Activated T-helper 2 cell treated with anti-CD3 and anti-CD28 coated beads, Interferon-gamma antibody, Interleukin-2, Interleukin-4, amounts not matched to agents 10 μg/mL and 5 μg/mL and 100 μg/mL, durations not matched to agents 14 hours and 24 hours and 36 hours (primary cell): ENCODE measurements around the gene CHMP3. TPM values are rescaled to one million over a fixed set of nuclear protein-coding genes. Genes with fewer than 3 reads are reported as not detected.
"Not testable (repeated sequence)": the region's sequence is repeated elsewhere in the genome, so short reads cannot be mapped to it uniquely, and the experiment has no call there.

ENCODE experiments used
- DNase-seq: peaks from one replicate; pipeline ENCODE4 v3.0.0; 2021; ENCODE audit warnings: low spot score
- H3K27ac Mint-ChIP-seq: one replicate; pipeline ENCODE4 v1.8.0; 2021; ENCODE audit warnings: mixed read lengths
- H3K27me3 Mint-ChIP-seq: one replicate; pipeline ENCODE4 v1.8.0; 2021; ENCODE audit warnings: low read depth, mixed read lengths
- H3K36me3 Mint-ChIP-seq: one replicate; pipeline ENCODE4 v1.8.0; 2021; ENCODE audit warnings: low read depth, mixed read lengths
- H3K4me1 Mint-ChIP-seq: one replicate; pipeline ENCODE4 v1.8.0; 2021; ENCODE audit warnings: low read depth, mixed read lengths
- H3K4me3 Mint-ChIP-seq: one replicate; pipeline ENCODE4 v1.8.0; 2021; ENCODE audit warnings: low read depth, mild to moderate bottlenecking, moderate library complexity, mixed read lengths
- H3K9me3 Mint-ChIP-seq: one replicate; pipeline ENCODE4 v1.8.0; 2021; ENCODE audit warnings: mixed read lengths
- intact Hi-C: fragments of 100-400 bp; cut with micrococcal nuclease; formaldehyde crosslinking; loops from one replicate; pipeline ENCODE4 v1.15.1; 2023
- total RNA-seq: library from RNA; stranded (reverse); gene quantifications from 2 replicates; pipeline ENCODE4 v1.2.3, GENCODE V29; 2022

The CHMP3 gene
- total RNA-seq, 1 donor from 2014 or later, result 31.4 TPM

GRCh38 chr2:86545296-86545924 lies 17.8 kb downstream of the CHMP3 start:
- H3K4me1 Mint-ChIP-seq, H3K27me3 Mint-ChIP-seq, H3K4me3 Mint-ChIP-seq, DNase-seq, H3K27ac Mint-ChIP-seq, intact Hi-C loops: not testable (repeated sequence)
- peaks cover 31% of the 10 kb centered on the region for H3K9me3 Mint-ChIP-seq
- peaks cover 67% of the 10 kb centered on the region for H3K36me3 Mint-ChIP-seq

GRCh38 chr2:86544278-86545099 lies 18.8 kb downstream of the CHMP3 start:
- intact Hi-C loops, result not testable (repeated sequence)

GRCh38 chr2:86543793-86544192 lies 19.4 kb downstream of the CHMP3 start:
- DNase-seq, result no peak
- Mint-ChIP-seq H3K4me3 (no peak overlapping the region), H3K27ac (no peak overlapping the region), H3K4me1 (no peaks in the 10 kb centered on the region), H3K36me3 (peaks cover 70% of the 10 kb centered on the region), H3K27me3 (no peaks in the 10 kb centered on the region), H3K9me3 (peaks cover 34% of the 10 kb centered on the region)
- intact Hi-C loops, result no loop called here

More at GRCh38 chr2:86544278-86545099, 18.8 kb downstream of the CHMP3 start:
- not testable (repeated sequence) for H3K4me3 Mint-ChIP-seq, H3K27me3 Mint-ChIP-seq, DNase-seq, H3K4me1 Mint-ChIP-seq, H3K27ac Mint-ChIP-seq
- H3K36me3 Mint-ChIP-seq, result peaks cover 66% of the 10 kb centered on the region
- peaks cover 31% of the 10 kb centered on the region for H3K9me3 Mint-ChIP-seq

DNA sequence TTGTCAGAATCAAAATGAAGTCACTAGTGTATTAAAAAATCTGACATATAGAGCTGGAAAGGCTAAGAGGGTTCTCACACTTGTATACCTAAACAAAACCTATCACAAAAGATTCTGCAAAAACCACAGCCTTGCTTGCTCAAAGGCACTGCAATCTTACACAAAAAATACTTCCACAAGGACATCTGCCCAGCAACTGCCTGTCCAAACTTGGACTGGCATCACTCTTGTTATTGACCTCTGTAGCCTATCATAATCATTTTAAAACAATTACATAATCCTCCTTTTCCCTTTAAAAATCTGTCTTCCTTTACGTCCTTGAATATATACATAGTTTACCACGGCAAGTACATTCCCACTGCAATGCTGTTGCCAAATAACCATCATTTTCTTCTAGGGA lies 19.9 kb downstream of the CHMP3 start:
- no peaks in the 10 kb centered on the region for H3K27me3 Mint-ChIP-seq

GRCh38 chr2:86542814-86543213 lies 20.4 kb downstream of the CHMP3 start:
- H3K9me3 Mint-ChIP-seq, result peaks cover 36% of the 10 kb centered on the region
- no peaks in the 10 kb centered on the region for H3K27me3 Mint-ChIP-seq
- no peaks in the 10 kb centered on the region for H3K4me1 Mint-ChIP-seq
- H3K36me3 Mint-ChIP-seq, result peaks cover 70% of the 10 kb centered on the region
- H3K4me3 Mint-ChIP-seq, result no peak overlapping the region
- DNase-seq, result no peak
- no peak overlapping the region for H3K27ac Mint-ChIP-seq
- intact Hi-C loops, result no loop called here

More for the DNA sequence above, 19.9 kb downstream of the CHMP3 start:
- Mint-ChIP-seq H3K9me3 (peaks cover 36% of the 10 kb centered on the region), H3K27ac (no peak overlapping the region), H3K36me3 (peaks cover 70% of the 10 kb centered on the region), H3K4me1 (no peaks in the 10 kb centered on the region), H3K4me3 (no peak overlapping the region)
- intact Hi-C loops, result no loop called here
- no peak for DNase-seq

GRCh38 chr2:86541334-86541733 lies 21.9 kb downstream of the CHMP3 start:
- H3K36me3 Mint-ChIP-seq, result peaks cover 70% of the 10 kb centered on the region
- no peak for DNase-seq
- no peaks in the 10 kb centered on the region for H3K4me1 Mint-ChIP-seq
- H3K4me3 Mint-ChIP-seq, result no peak overlapping the region
- H3K27me3 Mint-ChIP-seq, result no peaks in the 10 kb centered on the region
- H3K27ac Mint-ChIP-seq, result no peak overlapping the region
- intact Hi-C loops, result no loop called here
- H3K9me3 Mint-ChIP-seq, result peaks cover 37% of the 10 kb centered on the region

GRCh38 chr2:86533589-86533988 lies 29.7 kb downstream of the CHMP3 start:
- peaks cover 51% of the 10 kb centered on the region for H3K36me3 Mint-ChIP-seq
- intact Hi-C loops, result no loop called here
- peaks cover 3% of the 10 kb centered on the region for H3K4me1 Mint-ChIP-seq
- H3K9me3 Mint-ChIP-seq, result peaks cover 65% of the 10 kb centered on the region
- H3K27me3 Mint-ChIP-seq, result no peaks in the 10 kb centered on the region
- no peak overlapping the region for H3K4me3 Mint-ChIP-seq
- H3K27ac Mint-ChIP-seq, result no peak overlapping the region
- DNase-seq, result no peak

GRCh38 chr2:86525421-86526340 lies 37.6 kb downstream of the CHMP3 start:
- intact Hi-C loops, result no loop called here
- Mint-ChIP-seq H3K4me3 (no peak overlapping the region), H3K4me1 (no peaks in the 10 kb centered on the region), H3K36me3 (peaks cover 30% of the 10 kb centered on the region), H3K9me3 (no peaks in the 10 kb centered on the region), H3K27me3 (no peaks in the 10 kb centered on the region), H3K27ac (no peak overlapping the region)
- no peak for DNase-seq

DNA sequence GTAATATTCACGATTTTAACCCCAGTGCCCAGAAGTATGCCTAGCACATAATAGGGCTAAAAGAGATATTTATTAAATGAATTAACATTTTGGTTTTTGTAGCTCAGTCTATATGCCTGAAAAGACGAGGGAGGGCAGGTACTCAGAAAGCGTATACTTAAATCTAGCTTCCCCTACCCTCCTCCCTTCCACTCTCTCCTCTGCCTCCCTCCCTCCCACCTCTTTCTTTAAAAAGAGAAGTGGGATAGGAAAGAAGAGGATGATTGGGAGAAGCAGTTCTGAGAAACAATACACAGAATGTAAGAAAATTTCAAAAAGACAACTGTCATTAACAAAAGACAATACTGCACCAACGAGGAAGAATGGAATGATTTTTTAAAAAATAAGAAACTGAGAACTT lies 39.8 kb downstream of the CHMP3 start:
- Mint-ChIP-seq H3K27me3 (no peaks in the 10 kb centered on the region), H3K4me3 (no peak overlapping the region), H3K36me3 (peaks cover 27% of the 10 kb centered on the region), H3K4me1 (no peaks in the 10 kb centered on the region), H3K9me3 (no peaks in the 10 kb centered on the region), H3K27ac (no peak overlapping the region)
- DNase-seq, result no peak
- intact Hi-C loops, result no loop called here

DNA sequence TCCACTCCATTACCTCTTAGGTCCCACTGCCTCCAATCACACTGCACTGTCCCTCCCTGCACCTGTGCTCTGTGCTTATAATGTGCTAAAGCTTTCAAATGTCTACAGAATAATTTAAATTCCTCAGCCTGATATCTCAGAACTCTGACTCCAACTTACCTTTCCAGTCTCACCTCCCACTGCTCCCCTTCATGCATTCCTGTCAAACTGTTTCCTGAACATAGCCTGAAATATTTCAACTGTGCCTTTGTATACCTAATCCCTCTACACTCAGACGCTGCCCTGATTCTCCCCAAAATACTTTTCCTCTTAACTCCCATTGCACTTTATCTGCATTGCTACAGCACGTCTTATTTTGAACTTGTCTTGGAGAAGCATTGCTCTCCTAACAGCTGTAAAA lies 40.5 kb downstream of the CHMP3 start:
- intact Hi-C loops, result no loop called here
- H3K4me1 Mint-ChIP-seq, result no peaks in the 10 kb centered on the region
- no peak for DNase-seq
- no peaks in the 10 kb centered on the region for H3K9me3 Mint-ChIP-seq
- no peak overlapping the region for H3K4me3 Mint-ChIP-seq
- no peak overlapping the region for H3K27ac Mint-ChIP-seq
- H3K36me3 Mint-ChIP-seq, result peaks cover 27% of the 10 kb centered on the region
- no peaks in the 10 kb centered on the region for H3K27me3 Mint-ChIP-seq

- no peaks in the 10 kb centered on the region for H3K4me1 Mint-ChIP-seq
- no peak for DNase-seq
- intact Hi-C loops, result no loop called here
Observed at GRCh38 chr2:86521922-86522321, 41.3 kb downstream of the CHMP3 start.

GRCh38 chr2:86520153-86520552 lies 43.1 kb downstream of the CHMP3 start:
- peaks cover 25% of the 10 kb centered on the region for H3K36me3 Mint-ChIP-seq
- no peak overlapping the region for H3K27ac Mint-ChIP-seq
- DNase-seq, result no peak
- no peaks in the 10 kb centered on the region for H3K27me3 Mint-ChIP-seq
- no peak overlapping the region for H3K4me3 Mint-ChIP-seq
- peaks cover 9% of the 10 kb centered on the region for H3K9me3 Mint-ChIP-seq
- no peaks in the 10 kb centered on the region for H3K4me1 Mint-ChIP-seq
- intact Hi-C loops, result no loop called here

More at GRCh38 chr2:86521922-86522321, 41.3 kb downstream of the CHMP3 start:
- Mint-ChIP-seq H3K27me3 (no peaks in the 10 kb centered on the region), H3K4me3 (no peak overlapping the region), H3K9me3 (no peaks in the 10 kb centered on the region), H3K36me3 (peaks cover 29% of the 10 kb centered on the region), H3K27ac (no peak overlapping the region)
